ENCODE results near the gene RO60. TPM values are rescaled to one million over a fixed set of nuclear protein-coding genes. Genes with fewer than 3 reads are reported as not detected.
"Not testable (repeated sequence)": the region's sequence is repeated elsewhere in the genome, so short reads cannot be mapped to it uniquely, and the experiment has no call there.

RO60 gene
- total RNA-seq, 1 donor: 134 TPM

- TF ChIP-seq, protein P1, sequence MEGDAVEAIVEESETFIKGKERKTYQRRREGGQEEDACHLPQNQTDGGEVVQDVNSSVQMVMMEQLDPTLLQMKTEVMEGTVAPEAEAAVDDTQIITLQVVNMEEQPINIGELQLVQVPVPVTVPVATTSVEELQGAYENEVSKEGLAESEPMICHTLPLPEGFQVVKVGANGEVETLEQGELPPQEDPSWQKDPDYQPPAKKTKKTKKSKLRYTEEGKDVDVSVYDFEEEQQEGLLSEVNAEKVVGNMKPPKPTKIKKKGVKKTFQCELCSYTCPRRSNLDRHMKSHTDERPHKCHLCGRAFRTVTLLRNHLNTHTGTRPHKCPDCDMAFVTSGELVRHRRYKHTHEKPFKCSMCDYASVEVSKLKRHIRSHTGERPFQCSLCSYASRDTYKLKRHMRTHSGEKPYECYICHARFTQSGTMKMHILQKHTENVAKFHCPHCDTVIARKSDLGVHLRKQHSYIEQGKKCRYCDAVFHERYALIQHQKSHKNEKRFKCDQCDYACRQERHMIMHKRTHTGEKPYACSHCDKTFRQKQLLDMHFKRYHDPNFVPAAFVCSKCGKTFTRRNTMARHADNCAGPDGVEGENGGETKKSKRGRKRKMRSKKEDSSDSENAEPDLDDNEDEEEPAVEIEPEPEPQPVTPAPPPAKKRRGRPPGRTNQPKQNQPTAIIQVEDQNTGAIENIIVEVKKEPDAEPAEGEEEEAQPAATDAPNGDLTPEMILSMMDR (IDR thresholded peaks at IDR 0.05; ENCODE audit: insufficient read depth, low read length): no peak
- no peak overlapping the region for H3K4me3 ChIP-seq (ENCODE audit: low read depth, low read length)
- no peak for DNase-seq (ENCODE audit: low read depth)
Observed at GRCh38 chr1:193040011-193040410, 19.4 kb upstream of the RO60 start.

DNA sequence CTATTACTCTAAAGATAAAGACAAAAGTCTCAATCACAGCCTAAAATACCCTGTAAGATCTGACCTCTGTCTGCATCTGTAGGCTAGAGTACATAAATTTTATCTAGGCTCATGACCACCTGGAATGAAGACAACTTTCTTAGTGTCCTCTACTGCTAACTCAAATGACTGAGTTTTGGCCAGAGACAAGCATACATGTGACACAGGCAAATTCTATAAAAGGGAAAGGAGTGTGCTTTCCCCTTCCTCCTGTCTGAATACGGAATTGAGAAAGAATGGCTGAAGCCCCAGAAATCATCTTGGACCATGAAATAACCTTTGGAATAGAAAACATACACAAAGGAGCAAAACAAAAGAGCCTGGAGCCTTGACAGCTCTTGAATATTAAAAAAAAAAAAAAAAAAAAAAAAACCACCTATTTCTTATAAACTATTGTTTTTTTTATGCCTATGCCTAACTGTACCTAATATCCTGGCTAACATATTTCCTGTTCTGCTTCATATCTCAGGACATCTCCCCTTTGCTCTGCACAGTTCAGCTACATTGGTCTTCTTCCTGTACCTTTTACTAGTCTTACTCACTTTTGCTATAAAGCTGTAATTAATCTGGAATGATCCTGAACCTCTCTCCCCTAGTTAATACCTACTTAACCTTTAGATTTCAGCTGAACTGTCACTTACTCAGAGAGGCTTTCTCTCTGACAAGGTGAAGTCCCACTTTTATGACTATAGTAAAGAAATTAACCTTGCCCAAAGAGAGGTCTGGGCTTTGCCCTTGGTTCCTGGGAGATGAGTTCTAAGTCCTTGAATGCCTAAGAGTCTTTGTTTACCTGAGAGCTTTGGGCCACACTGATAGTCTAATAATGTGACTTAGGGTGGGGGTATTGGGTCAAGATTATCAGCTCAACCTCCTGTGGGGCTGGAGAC lies 16.4 kb upstream of the RO60 start:
- DNase-seq (ENCODE audit: low read depth): no peak
- no peak overlapping the region for H3K4me3 ChIP-seq (ENCODE audit: low read depth, low read length)
- TF ChIP-seq, protein P1 (IDR thresholded peaks at IDR 0.05; ENCODE audit: insufficient read depth, low read length): no peak

DNA sequence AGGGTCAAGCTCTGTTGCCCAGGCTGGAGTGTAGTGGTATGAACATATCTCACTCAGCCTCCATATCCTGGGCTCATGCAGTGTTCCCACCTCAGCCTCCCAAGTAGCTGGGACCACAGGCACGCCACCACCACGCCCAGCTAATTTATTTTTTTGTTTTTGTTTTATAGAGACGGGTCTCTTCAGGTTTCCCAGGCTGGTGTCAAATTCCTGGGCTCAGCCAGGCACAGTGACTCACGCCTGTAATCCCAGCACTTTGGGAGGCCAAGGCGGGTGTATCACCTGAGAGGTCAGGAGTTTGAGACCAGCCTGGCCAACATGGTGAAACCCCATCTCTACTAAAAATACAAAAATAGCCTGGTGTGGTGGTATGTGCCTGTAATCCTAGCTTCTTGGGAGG lies 10.5 kb upstream of the RO60 start:
- H3K4me3 ChIP-seq (ENCODE audit: low read depth, low read length); DNase-seq (ENCODE audit: low read depth): not testable (repeated sequence)

DNA sequence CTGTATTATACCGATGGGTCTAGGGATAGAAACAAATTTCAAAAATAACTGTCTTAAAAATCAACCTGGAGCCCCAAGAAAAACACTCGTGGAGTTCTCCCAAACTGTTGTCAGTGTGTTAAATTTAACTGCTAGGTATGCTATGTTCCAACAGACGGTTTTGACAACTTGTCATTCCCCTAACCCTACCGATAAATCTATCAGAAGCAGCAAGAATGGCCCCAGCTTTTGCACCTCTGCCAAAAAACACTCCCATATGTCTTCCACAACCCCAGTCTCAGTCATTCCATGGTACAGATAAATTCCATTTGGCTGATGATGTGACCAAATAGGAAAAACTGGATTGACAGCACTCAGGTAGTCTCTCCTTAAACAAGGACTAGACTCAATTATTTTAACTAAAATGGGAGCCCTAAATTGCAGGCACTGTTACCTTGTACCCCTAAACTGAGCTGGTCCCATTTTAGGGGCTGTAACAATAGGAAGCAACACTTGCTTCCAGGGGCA lies 5.2 kb upstream of the RO60 start:
- TF ChIP-seq, protein P1 (IDR thresholded peaks at IDR 0.05; ENCODE audit: insufficient read depth, low read length): no peak
- no peak for DNase-seq (ENCODE audit: low read depth)
- H3K4me3 ChIP-seq (ENCODE audit: low read depth, low read length): no peak overlapping the region

DNA sequence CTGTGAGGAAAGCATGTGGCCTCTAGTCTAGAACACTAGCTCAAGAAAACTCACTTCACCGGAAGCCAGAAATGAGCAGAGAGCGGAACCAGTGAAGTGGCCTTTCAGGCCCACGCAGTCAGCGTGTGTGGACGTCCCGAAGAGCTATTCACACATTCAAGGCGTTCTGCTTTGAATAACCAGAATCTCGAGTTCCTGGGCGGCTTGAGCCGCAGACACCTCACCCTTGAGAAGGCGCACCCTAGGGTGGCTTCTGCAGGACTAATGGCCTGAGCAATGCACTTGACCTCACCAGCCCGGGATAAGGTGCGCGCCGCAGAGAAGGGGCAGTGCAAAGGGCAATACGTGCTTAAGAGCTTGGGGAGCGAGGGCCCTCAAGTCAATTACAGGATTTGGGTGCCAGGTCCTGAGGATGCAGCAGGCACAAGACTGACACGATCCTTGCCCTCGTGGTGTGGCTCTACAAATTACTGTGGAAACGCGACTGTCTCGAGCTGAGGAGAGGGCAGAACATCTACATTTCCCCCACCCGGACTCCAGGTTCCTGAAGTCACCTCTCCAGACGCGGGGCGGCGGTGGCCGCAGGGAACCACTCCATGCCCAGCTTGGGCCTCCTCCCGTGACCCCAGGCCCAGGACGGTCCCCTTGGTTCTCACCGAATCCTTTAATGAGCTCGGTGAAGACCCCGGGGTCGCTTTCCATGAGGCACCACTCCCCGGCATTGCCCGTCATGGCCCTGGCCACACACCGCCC lies 707 bp upstream of the RO60 start:
- peak overlapping the region; percentile 97 for H3K4me3 ChIP-seq (ENCODE audit: low read depth, low read length)
- TF ChIP-seq, protein P1 (IDR thresholded peaks at IDR 0.05; ENCODE audit: insufficient read depth, low read length): no peak
- DNase-seq (ENCODE audit: low read depth): peak; percentile 48

GRCh38 chr1:193060115-193060403 lies 647 bp downstream of the RO60 start:
- DNase-seq (ENCODE audit: low read depth): no peak
- H3K4me3 ChIP-seq (ENCODE audit: low read depth, low read length): peak overlapping the region; percentile 97
- TF ChIP-seq, protein P1 (IDR thresholded peaks at IDR 0.05; ENCODE audit: insufficient read depth, low read length): no peak

- peak overlapping the region; percentile 97 for H3K4me3 ChIP-seq (ENCODE audit: low read depth, low read length)
- TF ChIP-seq, protein P1 (IDR thresholded peaks at IDR 0.05; ENCODE audit: insufficient read depth, low read length): no peak
- no peak for DNase-seq (ENCODE audit: low read depth)
Observed at GRCh38 chr1:193060406-193060805, 994 bp downstream of the RO60 start.

Measured in fibroblast of the aortic adventitia (primary cell).